Measurements from ENCODE around the gene FHOD3. TPM values are rescaled to one million over a fixed set of nuclear protein-coding genes. Genes with fewer than 3 reads are reported as not detected.
"Not testable (repeated sequence)": the region's sequence is repeated elsewhere in the genome, so short reads cannot be mapped to it uniquely, and the experiment has no call there.

FHOD3 gene
- total and polyA plus RNA-seq, 5 donors from 2014 or later = not detected

- no peak overlapping the region for H3K27ac Mint-ChIP-seq
- H3K36me3 Mint-ChIP-seq = no peaks in the 10 kb centered on the region
- DNase-seq (no peak), ATAC-seq (ENCODE audit: low read depth in 2 of 2) (no peak)
- no peaks in the 10 kb centered on the region for H3K36me3 ChIP-seq (ENCODE audit: control insufficient read depth, insufficient read depth, low read length)
- no peaks in the 10 kb centered on the region for H3K4me1 ChIP-seq (ENCODE audit: control insufficient read depth, insufficient read depth, low read length, poor library complexity, severe bottlenecking)
- no peaks in the 10 kb centered on the region for H3K4me1 Mint-ChIP-seq
- no peaks in the 10 kb centered on the region for H3K27me3 Mint-ChIP-seq
- no peak overlapping the region for H3K4me3 ChIP-seq (ENCODE audit: low read depth, low read length)
- no peak overlapping the region for H3K27ac ChIP-seq (ENCODE audit: insufficient read depth, low read length, poor library complexity, severe bottlenecking)
- H3K4me3 Mint-ChIP-seq = no peak overlapping the region
- no peaks in the 10 kb centered on the region for H3K27me3 ChIP-seq (ENCODE audit: control insufficient read depth, insufficient read depth, low read length)
- H3K9me3 ChIP-seq (ENCODE audit: control insufficient read depth in 2 of 2, low read length in 2 of 2) = no peaks in the 10 kb centered on the region
- no peaks in the 10 kb centered on the region for H3K9me3 Mint-ChIP-seq
Measured at GRCh38 chr18:36757991-36758390, 460.5 kb downstream of the FHOD3 start.

DNA sequence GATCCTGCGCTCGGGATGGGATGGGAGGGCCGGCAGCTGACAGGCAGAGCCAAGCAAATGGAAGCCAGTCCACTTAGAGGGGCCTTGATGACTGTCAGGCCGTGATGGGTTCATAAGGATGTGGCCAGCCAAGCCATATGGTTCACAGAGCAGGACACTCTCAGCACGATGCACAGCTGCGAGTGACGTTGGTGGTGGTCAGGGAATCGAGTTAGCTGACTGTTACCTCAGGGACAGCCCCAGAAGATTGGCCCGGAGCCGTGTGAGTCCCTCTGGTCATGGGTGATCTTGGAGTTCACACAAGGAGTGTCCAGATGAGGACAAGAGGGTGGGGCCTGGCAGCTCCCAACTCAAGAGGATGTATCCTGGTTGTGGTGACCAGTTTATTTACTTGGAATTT lies 461.1 kb downstream of the FHOD3 start:
- Histone ChIP-seq H3K9me3 (ENCODE audit: control insufficient read depth in 2 of 2, low read length in 2 of 2) (no peaks in the 10 kb centered on the region), H3K27ac (ENCODE audit: insufficient read depth, low read length, poor library complexity, severe bottlenecking) (no peak overlapping the region), H3K4me3 (ENCODE audit: low read depth, low read length) (no peak overlapping the region), H3K36me3 (ENCODE audit: control insufficient read depth, insufficient read depth, low read length) (no peaks in the 10 kb centered on the region), H3K4me1 (ENCODE audit: control insufficient read depth, insufficient read depth, low read length, poor library complexity, severe bottlenecking) (no peaks in the 10 kb centered on the region), H3K27me3 (ENCODE audit: control insufficient read depth, insufficient read depth, low read length) (no peaks in the 10 kb centered on the region)
- ATAC-seq (ENCODE audit: low read depth in 2 of 2) = no peak
- no peak for DNase-seq
- Mint-ChIP-seq H3K9me3 (no peaks in the 10 kb centered on the region), H3K4me1 (no peaks in the 10 kb centered on the region), H3K27me3 (no peaks in the 10 kb centered on the region), H3K4me3 (no peak overlapping the region), H3K36me3 (no peaks in the 10 kb centered on the region), H3K27ac (no peak overlapping the region)

DNA sequence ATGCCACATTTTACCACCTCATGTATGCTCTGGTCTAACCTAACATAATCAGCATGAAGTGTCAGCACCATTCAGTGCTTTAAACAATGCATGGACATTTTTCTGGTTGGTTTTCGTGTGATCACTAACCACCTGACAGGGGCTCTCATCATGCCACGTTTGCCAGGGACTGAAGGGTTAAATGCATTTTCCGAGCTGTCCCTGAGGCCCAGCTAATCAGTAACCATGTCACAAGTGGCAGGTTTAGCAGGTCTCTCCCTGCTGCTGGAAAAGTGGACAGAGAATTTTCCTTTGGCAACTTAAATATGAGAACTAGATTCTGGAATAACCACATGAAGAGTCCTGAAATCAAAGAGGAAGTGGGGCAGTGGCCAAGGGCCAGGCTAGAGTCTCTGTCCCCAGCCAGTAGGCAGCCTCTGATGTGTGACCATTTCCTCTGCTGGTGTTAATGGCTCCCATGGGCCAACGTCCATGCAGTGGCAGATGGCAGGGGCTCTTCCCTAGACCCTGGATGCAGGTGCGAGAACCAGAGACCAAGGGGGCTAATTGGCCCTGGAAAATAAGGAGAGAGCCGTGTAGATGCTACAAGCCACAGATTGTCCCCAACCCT lies 461.8 kb downstream of the FHOD3 start:
- ATAC-seq (ENCODE audit: low read depth in 2 of 2) = no peak
- Histone ChIP-seq H3K27me3 (ENCODE audit: control insufficient read depth, insufficient read depth, low read length) (no peaks in the 10 kb centered on the region), H3K9me3 (ENCODE audit: control insufficient read depth in 2 of 2, low read length in 2 of 2) (no peaks in the 10 kb centered on the region), H3K27ac (ENCODE audit: insufficient read depth, low read length, poor library complexity, severe bottlenecking) (no peak overlapping the region), H3K4me3 (ENCODE audit: low read depth, low read length) (no peak overlapping the region), H3K36me3 (ENCODE audit: control insufficient read depth, insufficient read depth, low read length) (no peaks in the 10 kb centered on the region), H3K4me1 (ENCODE audit: control insufficient read depth, insufficient read depth, low read length, poor library complexity, severe bottlenecking) (no peaks in the 10 kb centered on the region)
- no peaks in the 10 kb centered on the region for H3K27me3 Mint-ChIP-seq
- no peaks in the 10 kb centered on the region for H3K36me3 Mint-ChIP-seq
- no peak overlapping the region for H3K27ac Mint-ChIP-seq
- H3K4me3 Mint-ChIP-seq = no peak overlapping the region
- no peaks in the 10 kb centered on the region for H3K4me1 Mint-ChIP-seq
- DNase-seq = no peak
- H3K9me3 Mint-ChIP-seq = no peaks in the 10 kb centered on the region

- no peaks in the 10 kb centered on the region for H3K36me3 ChIP-seq (ENCODE audit: control insufficient read depth, insufficient read depth, low read length)
- no peaks in the 10 kb centered on the region for H3K4me1 ChIP-seq (ENCODE audit: control insufficient read depth, insufficient read depth, low read length, poor library complexity, severe bottlenecking)
- DNase-seq (no peak), ATAC-seq (ENCODE audit: low read depth in 2 of 2) (no peak)
- no peak overlapping the region for H3K27ac ChIP-seq (ENCODE audit: insufficient read depth, low read length, poor library complexity, severe bottlenecking)
- Mint-ChIP-seq H3K4me1 (no peaks in the 10 kb centered on the region), H3K36me3 (no peaks in the 10 kb centered on the region), H3K27me3 (no peaks in the 10 kb centered on the region), H3K9me3 (no peaks in the 10 kb centered on the region), H3K27ac (no peak overlapping the region), H3K4me3 (no peak overlapping the region)
- H3K4me3 ChIP-seq (ENCODE audit: low read depth, low read length) = no peak overlapping the region
- no peaks in the 10 kb centered on the region for H3K9me3 ChIP-seq (ENCODE audit: control insufficient read depth in 2 of 2, low read length in 2 of 2)
- no peaks in the 10 kb centered on the region for H3K27me3 ChIP-seq (ENCODE audit: control insufficient read depth, insufficient read depth, low read length)
Measured at GRCh38 chr18:36760598-36760997, 463.1 kb downstream of the FHOD3 start.

DNA sequence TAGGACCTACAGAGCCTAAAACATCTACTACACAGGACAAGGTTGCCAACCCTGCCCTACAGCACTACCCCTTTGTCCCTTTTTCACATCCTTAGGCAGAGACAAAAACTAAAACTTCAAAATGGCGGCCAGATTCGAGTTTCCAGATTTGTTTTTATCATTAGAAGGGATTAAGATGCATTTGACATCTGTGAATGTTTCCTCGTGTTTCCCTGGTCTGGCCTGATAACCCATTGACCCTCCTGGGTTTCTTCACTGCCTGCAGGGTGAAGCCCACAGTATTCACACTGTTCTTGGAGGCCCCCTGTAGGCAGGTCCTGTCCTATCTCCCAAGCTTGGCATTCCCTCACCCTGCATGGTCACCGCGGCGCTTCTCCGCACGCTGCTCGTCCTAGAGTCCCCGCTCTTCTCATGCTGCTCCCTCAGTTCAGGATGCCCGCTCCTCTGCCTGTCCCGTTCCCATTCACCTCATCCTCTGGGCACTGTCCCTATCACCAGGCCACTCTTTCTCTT lies 463.7 kb downstream of the FHOD3 start:
- DNase-seq (no peak), ATAC-seq (ENCODE audit: low read depth in 2 of 2) (no peak)
- Histone ChIP-seq H3K27ac (ENCODE audit: insufficient read depth, low read length, poor library complexity, severe bottlenecking) (no peak overlapping the region), H3K27me3 (ENCODE audit: control insufficient read depth, insufficient read depth, low read length) (no peaks in the 10 kb centered on the region), H3K36me3 (ENCODE audit: control insufficient read depth, insufficient read depth, low read length) (no peaks in the 10 kb centered on the region), H3K4me1 (ENCODE audit: control insufficient read depth, insufficient read depth, low read length, poor library complexity, severe bottlenecking) (no peaks in the 10 kb centered on the region), H3K9me3 (ENCODE audit: control insufficient read depth in 2 of 2, low read length in 2 of 2) (no peaks in the 10 kb centered on the region), H3K4me3 (ENCODE audit: low read depth, low read length) (no peak overlapping the region)
- no peaks in the 10 kb centered on the region for H3K36me3 Mint-ChIP-seq
- no peaks in the 10 kb centered on the region for H3K4me1 Mint-ChIP-seq
- H3K27me3 Mint-ChIP-seq = no peaks in the 10 kb centered on the region
- H3K27ac Mint-ChIP-seq = no peak overlapping the region
- no peaks in the 10 kb centered on the region for H3K9me3 Mint-ChIP-seq
- no peak overlapping the region for H3K4me3 Mint-ChIP-seq

GRCh38 chr18:36762074-36762473 lies 464.6 kb downstream of the FHOD3 start:
- no peak overlapping the region for H3K4me3 ChIP-seq (ENCODE audit: low read depth, low read length)
- Mint-ChIP-seq H3K4me3 (no peak overlapping the region), H3K27ac (no peak overlapping the region), H3K27me3 (no peaks in the 10 kb centered on the region), H3K36me3 (no peaks in the 10 kb centered on the region), H3K4me1 (no peaks in the 10 kb centered on the region), H3K9me3 (no peaks in the 10 kb centered on the region)
- no peaks in the 10 kb centered on the region for H3K36me3 ChIP-seq (ENCODE audit: control insufficient read depth, insufficient read depth, low read length)
- H3K27me3 ChIP-seq (ENCODE audit: control insufficient read depth, insufficient read depth, low read length) = no peaks in the 10 kb centered on the region
- H3K27ac ChIP-seq (ENCODE audit: insufficient read depth, low read length, poor library complexity, severe bottlenecking) = no peak overlapping the region
- ATAC-seq (ENCODE audit: low read depth in 2 of 2) = no peak
- H3K9me3 ChIP-seq (ENCODE audit: control insufficient read depth in 2 of 2, low read length in 2 of 2) = no peaks in the 10 kb centered on the region
- H3K4me1 ChIP-seq (ENCODE audit: control insufficient read depth, insufficient read depth, low read length, poor library complexity, severe bottlenecking) = no peaks in the 10 kb centered on the region
- DNase-seq = no peak

DNA sequence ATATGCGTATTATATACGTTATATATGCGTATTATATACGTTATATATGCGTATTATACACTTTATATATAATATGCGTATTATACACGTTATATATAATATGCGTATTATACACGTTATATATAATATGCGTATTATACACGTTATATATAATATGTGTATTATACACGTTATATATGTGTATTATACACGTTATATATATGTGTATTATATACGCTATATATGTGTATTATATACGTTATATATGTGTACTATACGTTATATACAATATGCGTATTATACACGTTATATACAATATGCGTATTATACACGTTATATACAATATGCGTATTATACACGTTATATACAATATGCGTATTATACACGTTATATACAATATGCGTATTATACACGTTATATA lies 465.5 kb downstream of the FHOD3 start:
- DNase-seq; H3K9me3 ChIP-seq (ENCODE audit: control insufficient read depth in 2 of 2, low read length in 2 of 2); H3K9me3 Mint-ChIP-seq; H3K27ac ChIP-seq (ENCODE audit: insufficient read depth, low read length, poor library complexity, severe bottlenecking); H3K4me3 Mint-ChIP-seq; H3K36me3 ChIP-seq (ENCODE audit: control insufficient read depth, insufficient read depth, low read length); H3K36me3 Mint-ChIP-seq; H3K4me3 ChIP-seq (ENCODE audit: low read depth, low read length); H3K27ac Mint-ChIP-seq; H3K4me1 Mint-ChIP-seq; H3K27me3 Mint-ChIP-seq; H3K4me1 ChIP-seq (ENCODE audit: control insufficient read depth, insufficient read depth, low read length, poor library complexity, severe bottlenecking); ATAC-seq (ENCODE audit: low read depth in 2 of 2); H3K27me3 ChIP-seq (ENCODE audit: control insufficient read depth, insufficient read depth, low read length): not testable (repeated sequence)

DNA sequence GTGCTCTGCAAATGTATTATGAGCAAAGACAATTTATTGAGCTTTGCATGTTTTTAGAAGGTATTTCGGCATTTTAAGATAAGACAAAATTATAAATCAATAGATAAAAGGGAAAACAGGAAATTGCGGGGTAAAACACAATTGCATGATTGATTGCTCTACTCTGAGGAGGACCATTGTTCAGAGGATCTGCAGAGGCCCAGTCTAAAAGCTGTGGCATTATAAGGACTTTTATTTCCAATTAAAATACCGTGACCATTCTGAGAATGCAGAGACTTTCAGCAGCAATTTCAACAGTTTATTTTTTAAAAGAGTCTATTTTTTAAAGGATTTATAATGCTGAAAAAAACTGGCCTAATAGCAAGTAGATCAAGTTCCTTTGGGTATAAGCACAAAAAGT lies 469.3 kb downstream of the FHOD3 start:
- ATAC-seq (ENCODE audit: low read depth in 2 of 2) = no peak
- H3K27ac Mint-ChIP-seq = no peak overlapping the region
- H3K4me3 Mint-ChIP-seq = no peak overlapping the region
- no peak overlapping the region for H3K27ac ChIP-seq (ENCODE audit: insufficient read depth, low read length, poor library complexity, severe bottlenecking)
- no peaks in the 10 kb centered on the region for H3K9me3 ChIP-seq (ENCODE audit: control insufficient read depth in 2 of 2, low read length in 2 of 2)
- H3K36me3 ChIP-seq (ENCODE audit: control insufficient read depth, insufficient read depth, low read length) = no peaks in the 10 kb centered on the region
- peaks cover 7 to 15% (median 9%) of the 10 kb centered on the region in 4 donors for H3K4me1 Mint-ChIP-seq
- H3K9me3 Mint-ChIP-seq = peaks cover 0 to 4% (median 0%) of the 10 kb centered on the region in 7 donors
- H3K4me3 ChIP-seq (ENCODE audit: low read depth, low read length) = no peak overlapping the region
- H3K27me3 Mint-ChIP-seq = no peaks in the 10 kb centered on the region
- H3K27me3 ChIP-seq (ENCODE audit: control insufficient read depth, insufficient read depth, low read length) = no peaks in the 10 kb centered on the region
- DNase-seq = no peak
- H3K36me3 Mint-ChIP-seq = no peaks in the 10 kb centered on the region
- no peaks in the 10 kb centered on the region for H3K4me1 ChIP-seq (ENCODE audit: control insufficient read depth, insufficient read depth, low read length, poor library complexity, severe bottlenecking)
